ENCODE results near the gene CADM3.

- TF ChIP-seq CTCF (IDR thresholded peaks at IDR 0.05) (no peak), POLR2AphosphoS5 (IDR thresholded peaks at IDR 0.05; ENCODE audit: low read depth, low read length) (no peak), REST (IDR thresholded peaks at IDR 0.05; ENCODE audit: insufficient read depth in 1 of 2, low read depth in 2 of 2, low read length in 1 of 2) (no peak), SIN3A (IDR thresholded peaks at IDR 0.05; ENCODE audit: borderline replicate concordance, insufficient read depth, low read depth, low read length) (no peak), TCF7L2 (IDR thresholded peaks at IDR 0.05; ENCODE audit: low read depth, low read length) (no peak)
Measured at GRCh38 chr1:159142726-159143510, 28.5 kb upstream of the CADM3 start.
